Caco-2 (cell line): ENCODE results near the gene PUM1. TPM values are rescaled to one million over a fixed set of nuclear protein-coding genes. Genes with fewer than 3 reads are reported as not detected.

ENCODE experiments used
- BruUV-seq: library from RNA; stranded (reverse); fragments of 400-500 nt; replicated peaks from 2 replicates; lab custom pipeline; 2021; lab: Mats Ljungman, UMichigan
- CTCF ChIA-PET: fragments of 300-600 bp; sonication (Branson Sonifier 250); formaldehyde crosslinking; loops from one replicate; lab custom pipeline; 2022; ENCODE audit warnings: antibody characterized with exemption; lab: Charles Lee
- POLR2A ChIA-PET: fragments of 300-600 bp; sonication (Branson Sonifier 250); formaldehyde crosslinking; loops from one replicate; lab custom pipeline; 2022; ENCODE audit warnings: antibody characterized with exemption; lab: Charles Lee
- DNase-seq, 2 experiments: peaks; one replicate each; pipeline versions ENCODE4 v3.0.0 to v3.0.0-alpha.2; 2020 to 2022
- H3K27me3 ChIP-seq: replicated peaks from 2 replicates; pipeline ENCODE4 v1.6.0; 2011; ENCODE audit warnings: low read length; ENCODE audit not compliant: control insufficient read depth, insufficient read depth
- H3K36me3 ChIP-seq: 2 replicates; pipeline ENCODE4 v1.5.1; 2011; ENCODE audit warnings: low read length; ENCODE audit not compliant: control insufficient read depth, insufficient read depth
- H3K4me1 ChIP-seq: fragments of 250-450 bp; sonication (Bioruptor Pico); 2 replicates; pipeline ENCODE4 v1.5.1; 2020; ENCODE audit warnings: mild to moderate bottlenecking
- H3K4me3 ChIP-seq: 2 replicates; pipeline ENCODE4 v1.5.1; 2011; ENCODE audit warnings: low read depth, mild to moderate bottlenecking, control low read depth, low read length
- H3K9me3 ChIP-seq: fragments of 250-450 bp; sonication (Bioruptor Pico); 2 replicates; pipeline ENCODE4 v1.5.1; 2020; ENCODE audit warnings: mild to moderate bottlenecking, moderate library complexity
- H3K27ac Mint-ChIP-seq: one replicate; pipeline ENCODE4 v1.8.0; 2022; ENCODE audit warnings: mixed read lengths; ENCODE audit not compliant: unreplicated experiment
- H3K27me3 Mint-ChIP-seq: one replicate; pipeline ENCODE4 v1.8.0; 2022; ENCODE audit warnings: mixed read lengths; ENCODE audit not compliant: insufficient read depth, unreplicated experiment
- H3K36me3 Mint-ChIP-seq: one replicate; pipeline ENCODE4 v1.8.0; 2022; ENCODE audit warnings: mild to moderate bottlenecking, mixed read lengths; ENCODE audit not compliant: insufficient read depth, unreplicated experiment
- H3K4me1 Mint-ChIP-seq: one replicate; pipeline ENCODE4 v1.8.0; 2022; ENCODE audit warnings: low read depth, mixed read lengths; ENCODE audit not compliant: unreplicated experiment
- H3K4me3 Mint-ChIP-seq: one replicate; pipeline ENCODE4 v1.8.0; 2022; ENCODE audit warnings: mild to moderate bottlenecking, moderate library complexity, mixed read lengths; ENCODE audit not compliant: unreplicated experiment
- H3K9me3 Mint-ChIP-seq: one replicate; pipeline ENCODE4 v1.8.0; 2022; ENCODE audit warnings: mixed read lengths; ENCODE audit not compliant: unreplicated experiment
- CTCF ChIP-seq, 2 experiments: fragments of 200-600 bp in 1 of 2; IDR thresholded peaks; 1 replicate in 1 of 2; 2 replicates in 1 of 2; pipeline versions ENCODE4 v1.5.1 to v1.8.0; 2011 to 2022; ENCODE audit warnings: antibody characterized with exemption in 1 of 2, control low read depth in 1 of 2, inconsistent platforms in 1 of 2, low read depth in 1 of 2, low read length in 1 of 2, mild to moderate bottlenecking in 1 of 2, moderate library complexity in 1 of 2; ENCODE audit not compliant: insufficient read depth in 1 of 2, severe bottlenecking in 1 of 2, unreplicated experiment in 1 of 2
- intact Hi-C: fragments of 100-400 bp; cut with micrococcal nuclease; formaldehyde crosslinking; loops from one replicate; pipeline ENCODE4 v1.10.0; 2022; ENCODE audit not compliant: unreplicated experiment
- total RNA-seq: library from RNA; stranded (reverse); gene quantifications from 2 replicates; pipeline ENCODE4 v1.2.3, GENCODE V29; 2022

PUM1 gene
- total RNA-seq, 1 experiment from 2014 or later: 93.7 TPM

GRCh38 chr1:30966690-30967369, 98.7 kb downstream of the PUM1 start:
- Histone ChIP-seq H3K27me3 (no peaks in the 10 kb centered on the region), H3K9me3 (no peaks in the 10 kb centered on the region), H3K36me3 (no peaks in the 10 kb centered on the region; the same call in none of the 2 replicates), H3K4me3 (no peak overlapping the region), H3K4me1 (peaks cover 3% of the 10 kb centered on the region; the same call in 1 of the 2 replicates)
- intact Hi-C loops: no loop called here
- no peaks in the 10 kb centered on the region for H3K9me3 Mint-ChIP-seq
- TF ChIP-seq CTCF (IDR thresholded peaks at IDR 0.05; ENCODE audit: insufficient read depth in 1 of 2, low read depth in 1 of 2, low read length in 1 of 2, severe bottlenecking in 1 of 2, unreplicated experiment in 1 of 2): no peak
- POLR2A ChIA-PET: interaction anchor here (0.5 kb wide), 1 partner anchor 20 kb away, joined by 3 read pairs; no protein-coding TSS in a partner anchor
- H3K36me3 Mint-ChIP-seq: peaks cover 82% of the 10 kb centered on the region
- no peak overlapping the region for H3K4me3 Mint-ChIP-seq
- peak overlapping the region; percentile 16 for H3K27ac Mint-ChIP-seq
- DNase-seq: no peak
- no TSS peak for BruUV-seq
- CTCF ChIA-PET: no interaction called here
- no peaks in the 10 kb centered on the region for H3K27me3 Mint-ChIP-seq
- H3K4me1 Mint-ChIP-seq: no peaks in the 10 kb centered on the region

- H3K4me3 Mint-ChIP-seq: no peak overlapping the region
- no peaks in the 10 kb centered on the region; the same call in none of the 2 replicates for H3K36me3 ChIP-seq
- no TSS peak for BruUV-seq
These were observed 99.5 kb downstream of the PUM1 start for GRCh38 chr1:30965924-30966599.

More at GRCh38 chr1:30965924-30966599, 99.5 kb downstream of the PUM1 start:
- CTCF ChIA-PET: no interaction called here
- TF ChIP-seq CTCF (IDR thresholded peaks at IDR 0.05; ENCODE audit: insufficient read depth in 1 of 2, low read depth in 1 of 2, low read length in 1 of 2, severe bottlenecking in 1 of 2, unreplicated experiment in 1 of 2): no peak
- Mint-ChIP-seq H3K27ac (peak overlapping the region; percentile 16), H3K9me3 (no peaks in the 10 kb centered on the region), H3K36me3 (peaks cover 79% of the 10 kb centered on the region), H3K27me3 (no peaks in the 10 kb centered on the region), H3K4me1 (no peaks in the 10 kb centered on the region)
- Histone ChIP-seq H3K4me1 (peaks cover 3% of the 10 kb centered on the region; the same call in 1 of the 2 replicates), H3K9me3 (no peaks in the 10 kb centered on the region), H3K4me3 (no peak overlapping the region), H3K27me3 (no peaks in the 10 kb centered on the region)
- intact Hi-C loops: no loop called here
- DNase-seq: no peak
- POLR2A ChIA-PET: no interaction called here
